ENCODE measurements around the gene RETREG3.
"Not testable (repeated sequence)": the region's sequence is repeated elsewhere in the genome, so short reads cannot be mapped to it uniquely, and the experiment has no call there.

Gene RETREG3

GRCh38 chr17:42548993-42549755 lies 60.0 kb downstream of the RETREG3 start:
- DNase-seq = no peak

GRCh38 chr17:42548070-42548837 lies 60.9 kb downstream of the RETREG3 start:
- DNase-seq = peak; percentile 56 to 74 (median 68)

- no peak for DNase-seq
Observed at GRCh38 chr17:42547698-42548069, 61.5 kb downstream of the RETREG3 start.

- DNase-seq = no peak
Observed at GRCh38 chr17:42547001-42547461, 62.1 kb downstream of the RETREG3 start.

GRCh38 chr17:42545755-42546505 lies 63.2 kb downstream of the RETREG3 start:
- not testable (repeated sequence) for DNase-seq

- no peak for DNase-seq
Observed at GRCh38 chr17:42544874-42545283, 64.3 kb downstream of the RETREG3 start.

GRCh38 chr17:42543190-42544079 lies 65.7 kb downstream of the RETREG3 start:
- DNase-seq = no peak

GRCh38 chr17:42541041-42541833 lies 67.9 kb downstream of the RETREG3 start:
- peak in 1 of 5 donors; percentile 48 for DNase-seq

- not testable (repeated sequence) for DNase-seq
Observed at GRCh38 chr17:42540558-42540957, 68.6 kb downstream of the RETREG3 start.

GRCh38 chr17:42538482-42538881 lies 70.7 kb downstream of the RETREG3 start:
- DNase-seq = no peak

- DNase-seq = no peak
Observed at GRCh38 chr17:42537826-42538451, 71.2 kb downstream of the RETREG3 start.

GRCh38 chr17:42537156-42537805 lies 71.9 kb downstream of the RETREG3 start:
- DNase-seq = no peak

- DNase-seq = peak; percentile 49 to 82 (median 60)
Observed at GRCh38 chr17:42536372-42537155, 72.6 kb downstream of the RETREG3 start.

- peak; percentile 65 to 84 (median 71) for DNase-seq
Observed at GRCh38 chr17:42536048-42536371, 73.2 kb downstream of the RETREG3 start, which contains the start of gene NAGLU. Gene NAGLU, plus strand, starts transcription at chr17:42536241. Its CDS starts 32 bp downstream, at chr17:42536273.

- no peak for DNase-seq
Observed at GRCh38 chr17:42535155-42536047, 73.8 kb downstream of the RETREG3 start.

GRCh38 chr17:42531455-42532354 lies 77.5 kb downstream of the RETREG3 start:
- DNase-seq = peak; percentile 31 to 55 (median 43)

GRCh38 chr17:42530952-42531454 lies 78.2 kb downstream of the RETREG3 start:
- DNase-seq = no peak

All from T-helper 1 cell (primary cell).